GM23338 (cell line): Measurements from ENCODE around the gene HERC4. TPM values are rescaled to one million over a fixed set of nuclear protein-coding genes. Genes with fewer than 3 reads are reported as not detected.

ENCODE experiments used
- ATAC-seq: fragments of 200-7000 bp; cut with Tn5 transposase; 3 replicates; pipeline ENCODE4 v1.9.1; 2020
- DNase-seq: peaks from one replicate; pipeline ENCODE4 v3.0.0-alpha.2; 2015; ENCODE audit warnings: low spot score
- H2AFZ ChIP-seq: fragments of 200-600 bp; sonication (generic); 2 replicates; pipeline ENCODE4 v1.8.0; 2016; ENCODE audit warnings: antibody characterized with exemption, mild to moderate bottlenecking, moderate library complexity
- H3F3A ChIP-seq: fragments of 200-600 bp; sonication (generic); replicated peaks from 2 replicates; pipeline ENCODE4 v1.8.0; 2017; ENCODE audit warnings: antibody characterized with exemption, mixed run types, low read depth
- H3K27ac ChIP-seq: fragments of 200-600 bp; sonication (generic); 2 replicates; pipeline ENCODE4 v1.6.1; 2016; ENCODE audit warnings: low read depth
- H3K27me3 ChIP-seq: fragments of 200-600 bp; sonication (generic); 2 replicates; pipeline ENCODE4 v1.8.0; 2016; ENCODE audit warnings: mild to moderate bottlenecking, mixed run types, moderate library complexity; ENCODE audit not compliant: insufficient read depth
- H3K36me3 ChIP-seq: fragments of 200-600 bp; sonication (generic); 2 replicates; pipeline ENCODE4 v1.8.0; 2016; ENCODE audit warnings: mild to moderate bottlenecking; ENCODE audit not compliant: insufficient read depth
- H3K4me1 ChIP-seq: fragments of 200-600 bp; sonication (generic); 2 replicates; pipeline ENCODE4 v1.8.0; 2016; ENCODE audit warnings: mild to moderate bottlenecking, moderate library complexity; ENCODE audit not compliant: insufficient read depth
- H3K4me2 ChIP-seq: fragments of 200-600 bp; sonication (generic); 2 replicates; pipeline ENCODE4 v1.7.1; 2017; ENCODE audit warnings: mixed run types
- H3K4me3 ChIP-seq: fragments of 200-600 bp; sonication (generic); 2 replicates; pipeline ENCODE4 v1.6.1; 2016; ENCODE audit warnings: mixed run types
- H3K79me2 ChIP-seq: fragments of 200-600 bp; sonication (generic); replicated peaks from 2 replicates; pipeline ENCODE4 v1.8.0; 2017; ENCODE audit warnings: mild to moderate bottlenecking; ENCODE audit not compliant: insufficient read depth
- H3K9me2 ChIP-seq: fragments of 200-600 bp; sonication (generic); 2 replicates; pipeline ENCODE4 v1.8.0; 2017; ENCODE audit not compliant: insufficient read depth
- H4K20me1 ChIP-seq: fragments of 200-600 bp; sonication (generic); replicated peaks from 2 replicates; pipeline ENCODE4 v1.8.0; 2017; ENCODE audit warnings: mild to moderate bottlenecking; ENCODE audit not compliant: insufficient read depth
- H3K27ac Mint-ChIP-seq: 2 replicates; pipeline ENCODE4 v1.8.0; 2020; ENCODE audit warnings: inconsistent platforms, mild to moderate bottlenecking, moderate library complexity, mixed read lengths
- H3K27me3 Mint-ChIP-seq: 3 replicates; pipeline ENCODE4 v1.8.0; 2022; ENCODE audit warnings: low read depth, mild to moderate bottlenecking, moderate library complexity, mixed read lengths, inconsistent platforms; ENCODE audit not compliant: insufficient read depth, poor library complexity
- H3K36me3 Mint-ChIP-seq: 3 replicates; pipeline ENCODE4 v1.8.0; 2021; ENCODE audit warnings: low read depth, mild to moderate bottlenecking, inconsistent platforms, moderate library complexity, mixed read lengths
- H3K4me1 Mint-ChIP-seq: 3 replicates; pipeline ENCODE4 v1.8.0; 2020; ENCODE audit warnings: mild to moderate bottlenecking, inconsistent platforms, mixed read lengths
- H3K4me3 Mint-ChIP-seq: 3 replicates; pipeline ENCODE4 v1.8.0; 2021; ENCODE audit warnings: moderate library complexity, mild to moderate bottlenecking, inconsistent platforms, mixed read lengths
- H3K9me3 Mint-ChIP-seq: 3 replicates; pipeline ENCODE4 v1.8.0; 2020; ENCODE audit warnings: moderate library complexity, mild to moderate bottlenecking, inconsistent platforms, mixed read lengths
- CREB1 ChIP-seq: fragments of 250-450 bp; sonication (Bioruptor Pico); IDR thresholded peaks from 2 replicates; pipeline ENCODE4 v1.5.0; 2020; ENCODE audit warnings: low read depth, mild to moderate bottlenecking, moderate library complexity
- ETS1 ChIP-seq: IDR thresholded peaks from 2 replicates; pipeline ENCODE4 v1.6.1; 2016; ENCODE audit warnings: antibody characterized with exemption
- EZH2 ChIP-seq: fragments of 200-600 bp; sonication (generic); IDR thresholded peaks from one replicate; pipeline ENCODE4 v1.8.0; 2017; ENCODE audit warnings: antibody characterized with exemption, mild to moderate bottlenecking, low read depth; ENCODE audit not compliant: unreplicated experiment
- EZH2phosphoT487 ChIP-seq: fragments of 200-600 bp; sonication (generic); IDR thresholded peaks from one replicate; pipeline ENCODE4 v1.8.1; 2018; ENCODE audit warnings: antibody characterized with exemption; ENCODE audit not compliant: unreplicated experiment
- JUNB ChIP-seq: IDR thresholded peaks from one replicate; pipeline ENCODE4 v1.6.1; 2016; ENCODE audit warnings: antibody characterized with exemption; ENCODE audit not compliant: unreplicated experiment
- NANOG ChIP-seq: IDR thresholded peaks from 2 replicates; pipeline ENCODE4 v1.6.1; 2016; ENCODE audit warnings: antibody characterized with exemption, borderline replicate concordance
- POLR2AphosphoS5 ChIP-seq: IDR thresholded peaks from 2 replicates; pipeline ENCODE4 v1.6.1; 2016; ENCODE audit warnings: antibody characterized with exemption, low read depth
- STAT1 ChIP-seq: IDR thresholded peaks from one replicate; pipeline ENCODE4 v1.6.1; 2016; ENCODE audit warnings: antibody characterized with exemption; ENCODE audit not compliant: unreplicated experiment
- ZNF114 ChIP-seq: fragments of 250-450 bp; sonication (Bioruptor Pico); IDR thresholded peaks from 2 replicates; pipeline ENCODE4 v1.5.0; 2020; ENCODE audit warnings: mild to moderate bottlenecking, moderate library complexity
- ZNF331 ChIP-seq: fragments of 250-450 bp; sonication (Bioruptor Pico); IDR thresholded peaks from 2 replicates; pipeline ENCODE4 v1.5.0; 2020; ENCODE audit warnings: low read depth, mild to moderate bottlenecking, moderate library complexity
- ZNF462 ChIP-seq: fragments of 250-450 bp; sonication (Bioruptor Pico); IDR thresholded peaks from 2 replicates; pipeline ENCODE4 v1.5.0; 2020; ENCODE audit warnings: mild to moderate bottlenecking, moderate library complexity
- polyA plus RNA-seq: library from polyadenylated mRNA; unstranded; fragments of >200 nt; fragmentation: Nextera tagmentation; extraction: Ambion mirVana; gene quantifications from 2 replicates; pipeline ENCODE4 v1.2.1, GENCODE V29; 2016
- total RNA-seq: library from RNA; depleted of rRNA; stranded (reverse); fragments of >200 nt; shearing (Covaris generic); gene quantifications from 2 replicates; pipeline ENCODE4 v1.2.3, GENCODE V29; 2014
- TF ChIP-seq, protein P1 (sequence below): IDR thresholded peaks from one replicate; pipeline ENCODE4 v1.6.1; 2018; ENCODE audit warnings: antibody characterized with exemption; ENCODE audit not compliant: unreplicated experiment
- TF ChIP-seq, protein P2 (sequence below), 2 experiments: fragments of 200-600 bp in 1 of 2; sonication (generic) in 1 of 2; conservative IDR thresholded peaks; 2 replicates each; pipeline versions ENCODE4 v1.5.1 to v1.6.1; 2016 to 2017; ENCODE audit warnings: antibody characterized with exemption in 2 of 2, low read depth in 2 of 2, mild to moderate bottlenecking in 2 of 2, moderate library complexity in 1 of 2

The HERC4 gene
- total and polyA plus RNA-seq, 2 experiments from 2014 or later, result 20.1 to 67.2 TPM

- no peak for ATAC-seq
- no peak overlapping the region for H3K27ac Mint-ChIP-seq
These were observed 140.7 kb downstream of the HERC4 start for GRCh38 chr10:67934336-67934735.

More at GRCh38 chr10:67934336-67934735, 140.7 kb downstream of the HERC4 start:
- Histone ChIP-seq H2AFZ (no peak overlapping the region), H3K27ac (0 out of 2 replicates have a peak overlapping the region, but pooled peaks have one; percentile 21), H4K20me1 (no peaks in the 10 kb centered on the region), H3K79me2 (no peaks in the 10 kb centered on the region), H3K4me3 (no peak overlapping the region), H3K9me2 (no peaks in the 10 kb centered on the region), H3K36me3 (0 out of 2 replicates have a peak, but pooled peaks cover 3% of the 10 kb centered on the region), H3K4me2 (no peak overlapping the region), H3F3A (no peaks in the 10 kb centered on the region), H3K4me1 (peaks cover 6% of the 10 kb centered on the region; the same call in 1 of the 2 replicates), H3K27me3 (no peaks in the 10 kb centered on the region)
- no peaks in the 10 kb centered on the region for H3K27me3 Mint-ChIP-seq
- H3K4me3 Mint-ChIP-seq, result no peak overlapping the region
- peaks cover 9% of the 10 kb centered on the region; the same call in 2 of the 3 replicates for H3K36me3 Mint-ChIP-seq
- TF ChIP-seq ETS1 (no peak), NANOG (no peak), JUNB (no peak), ZNF462 (CRISPR knock-in tag) (no peak), CREB1 (CRISPR knock-in tag) (no peak), EZH2 (no peak), POLR2AphosphoS5 (no peak), STAT1 (no peak), ZNF114 (CRISPR knock-in tag) (no peak), EZH2phosphoT487 (no peak), ZNF331 (no peak)
- TF ChIP-seq, protein P1, sequence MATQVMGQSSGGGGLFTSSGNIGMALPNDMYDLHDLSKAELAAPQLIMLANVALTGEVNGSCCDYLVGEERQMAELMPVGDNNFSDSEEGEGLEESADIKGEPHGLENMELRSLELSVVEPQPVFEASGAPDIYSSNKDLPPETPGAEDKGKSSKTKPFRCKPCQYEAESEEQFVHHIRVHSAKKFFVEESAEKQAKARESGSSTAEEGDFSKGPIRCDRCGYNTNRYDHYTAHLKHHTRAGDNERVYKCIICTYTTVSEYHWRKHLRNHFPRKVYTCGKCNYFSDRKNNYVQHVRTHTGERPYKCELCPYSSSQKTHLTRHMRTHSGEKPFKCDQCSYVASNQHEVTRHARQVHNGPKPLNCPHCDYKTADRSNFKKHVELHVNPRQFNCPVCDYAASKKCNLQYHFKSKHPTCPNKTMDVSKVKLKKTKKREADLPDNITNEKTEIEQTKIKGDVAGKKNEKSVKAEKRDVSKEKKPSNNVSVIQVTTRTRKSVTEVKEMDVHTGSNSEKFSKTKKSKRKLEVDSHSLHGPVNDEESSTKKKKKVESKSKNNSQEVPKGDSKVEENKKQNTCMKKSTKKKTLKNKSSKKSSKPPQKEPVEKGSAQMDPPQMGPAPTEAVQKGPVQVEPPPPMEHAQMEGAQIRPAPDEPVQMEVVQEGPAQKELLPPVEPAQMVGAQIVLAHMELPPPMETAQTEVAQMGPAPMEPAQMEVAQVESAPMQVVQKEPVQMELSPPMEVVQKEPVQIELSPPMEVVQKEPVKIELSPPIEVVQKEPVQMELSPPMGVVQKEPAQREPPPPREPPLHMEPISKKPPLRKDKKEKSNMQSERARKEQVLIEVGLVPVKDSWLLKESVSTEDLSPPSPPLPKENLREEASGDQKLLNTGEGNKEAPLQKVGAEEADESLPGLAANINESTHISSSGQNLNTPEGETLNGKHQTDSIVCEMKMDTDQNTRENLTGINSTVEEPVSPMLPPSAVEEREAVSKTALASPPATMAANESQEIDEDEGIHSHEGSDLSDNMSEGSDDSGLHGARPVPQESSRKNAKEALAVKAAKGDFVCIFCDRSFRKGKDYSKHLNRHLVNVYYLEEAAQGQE, result no peak
- TF ChIP-seq, protein P2, sequence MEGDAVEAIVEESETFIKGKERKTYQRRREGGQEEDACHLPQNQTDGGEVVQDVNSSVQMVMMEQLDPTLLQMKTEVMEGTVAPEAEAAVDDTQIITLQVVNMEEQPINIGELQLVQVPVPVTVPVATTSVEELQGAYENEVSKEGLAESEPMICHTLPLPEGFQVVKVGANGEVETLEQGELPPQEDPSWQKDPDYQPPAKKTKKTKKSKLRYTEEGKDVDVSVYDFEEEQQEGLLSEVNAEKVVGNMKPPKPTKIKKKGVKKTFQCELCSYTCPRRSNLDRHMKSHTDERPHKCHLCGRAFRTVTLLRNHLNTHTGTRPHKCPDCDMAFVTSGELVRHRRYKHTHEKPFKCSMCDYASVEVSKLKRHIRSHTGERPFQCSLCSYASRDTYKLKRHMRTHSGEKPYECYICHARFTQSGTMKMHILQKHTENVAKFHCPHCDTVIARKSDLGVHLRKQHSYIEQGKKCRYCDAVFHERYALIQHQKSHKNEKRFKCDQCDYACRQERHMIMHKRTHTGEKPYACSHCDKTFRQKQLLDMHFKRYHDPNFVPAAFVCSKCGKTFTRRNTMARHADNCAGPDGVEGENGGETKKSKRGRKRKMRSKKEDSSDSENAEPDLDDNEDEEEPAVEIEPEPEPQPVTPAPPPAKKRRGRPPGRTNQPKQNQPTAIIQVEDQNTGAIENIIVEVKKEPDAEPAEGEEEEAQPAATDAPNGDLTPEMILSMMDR (conservative IDR thresholded peaks at IDR 0.05; ENCODE audit: low read depth in 2 of 2), result no peak
- H3K4me1 Mint-ChIP-seq, result peaks cover 12% of the 10 kb centered on the region
- DNase-seq, result no peak
- H3K9me3 Mint-ChIP-seq, result no peaks in the 10 kb centered on the region
